K562 (cell line): Measurements from ENCODE around the gene ISYNA1. TPM values are rescaled to one million over a fixed set of nuclear protein-coding genes. Genes with fewer than 3 reads are reported as not detected.

Experiments used
- BRCA1 ChIP-seq, 2 experiments: fragments of 450-650 bp in 1 of 2; sonication (generic) in 1 of 2; formaldehyde crosslinking in 1 of 2; IDR thresholded peaks; 2 replicates each; pipeline versions ENCODE4 v1.5.0 to v1.6.1; 2017 to 2020; ENCODE audit warnings: mild to moderate bottlenecking in 1 of 2, missing genetic modification reagents in 1 of 2
- CBFB ChIP-seq: sonication (generic); formaldehyde crosslinking; IDR thresholded peaks from 2 replicates; pipeline ENCODE4 v1.4.0; 2020; ENCODE audit warnings: mild to moderate bottlenecking, missing genetic modification reagents
- DNMT1 ChIP-seq: fragments of 450-650 bp; IDR thresholded peaks from 2 replicates; pipeline ENCODE4 v1.6.1; 2016; ENCODE audit warnings: antibody characterized with exemption, mild to moderate bottlenecking
- DPF2 ChIP-seq: fragments of 450-650 bp; IDR thresholded peaks from 2 replicates; pipeline ENCODE4 v1.6.1; 2016
- ELF1 ChIP-seq: fragments of 200-800 bp; sonication (Bioruptor generic); IDR thresholded peaks from 2 replicates; pipeline ENCODE4 v1.6.1; 2016; ENCODE audit warnings: missing genetic modification characterization, missing compliant biosample characterization
- FOXJ2 ChIP-seq: fragments of 200-800 bp; sonication (Bioruptor generic); IDR thresholded peaks from 2 replicates; pipeline ENCODE4 v1.6.1; 2016; ENCODE audit warnings: missing genetic modification characterization, missing compliant biosample characterization
- GABPB2 ChIP-seq: fragments of 250-450 bp; sonication (Bioruptor Pico); conservative IDR thresholded peaks from 2 replicates; pipeline ENCODE4 v1.5.1; 2021; ENCODE audit warnings: mild to moderate bottlenecking
- HDAC3 ChIP-seq: fragments of 450-650 bp; IDR thresholded peaks from 2 replicates; pipeline ENCODE4 v1.6.1; 2018; ENCODE audit warnings: borderline replicate concordance, mild to moderate bottlenecking, moderate library complexity; ENCODE audit not compliant: partially characterized antibody
- HLTF ChIP-seq: fragments of 450-650 bp; IDR thresholded peaks from 2 replicates; pipeline ENCODE4 v1.6.1; 2016
- KDM1A ChIP-seq, 2 experiments: fragments of 450-650 bp; IDR thresholded peaks; 2 replicates each; pipeline ENCODE4 v1.6.1; 2016; ENCODE audit warnings: mild to moderate bottlenecking in 2 of 2
- KDM2B ChIP-seq: fragments of 250-450 bp; sonication (Bioruptor Pico); IDR thresholded peaks from 2 replicates; pipeline ENCODE4 v1.8.0; 2021; ENCODE audit warnings: mild to moderate bottlenecking, moderate library complexity
- MAFK ChIP-seq: IDR thresholded peaks from 2 replicates; pipeline ENCODE4 v1.6.1; 2011; ENCODE audit warnings: low read length, improper control_type of control experiment
- MAZ ChIP-seq, 2 experiments: fragments of 450-650 bp in 1 of 2; sonication (generic) in 1 of 2; formaldehyde crosslinking; IDR thresholded peaks in 1 of 2; conservative IDR thresholded peaks in 1 of 2; 2 replicates each; pipeline versions ENCODE4 v1.4.0 to v1.5.0; 2020; ENCODE audit warnings: mild to moderate bottlenecking in 1 of 2, missing genetic modification reagents in 1 of 2
- MEIS2 ChIP-seq: fragments of 450-650 bp; IDR thresholded peaks from 2 replicates; pipeline ENCODE4 v1.6.1; 2014; ENCODE audit warnings: mild to moderate bottlenecking; ENCODE audit not compliant: partially characterized antibody
- MYC ChIP-seq, 2 experiments: fragments of 250-450 bp in 1 of 2; sonication (Bioruptor Pico) in 1 of 2; IDR thresholded peaks; 2 replicates each; pipeline versions ENCODE4 v1.5.1 to v1.6.1; 2012 to 2021; ENCODE audit warnings: low read depth in 2 of 2, borderline replicate concordance in 1 of 2, improper control_type of control experiment in 1 of 2, low read length in 1 of 2, mild to moderate bottlenecking in 1 of 2, moderate library complexity in 1 of 2
- NCOR1 ChIP-seq: fragments of 450-650 bp; IDR thresholded peaks from 2 replicates; pipeline ENCODE4 v1.6.1; 2016; ENCODE audit warnings: mild to moderate bottlenecking, moderate library complexity
- NR2C2 ChIP-seq, 2 experiments: fragments of 200-800 bp in 1 of 2; sonication (Bioruptor generic) in 1 of 2; sonication (generic) in 1 of 2; formaldehyde crosslinking in 1 of 2; IDR thresholded peaks; 2 replicates each; pipeline versions ENCODE4 v1.6.1 to v1.8.0; 2016 to 2022; ENCODE audit warnings: mild to moderate bottlenecking in 1 of 2, missing compliant biosample characterization in 1 of 2, missing genetic modification characterization in 1 of 2, missing genetic modification reagents in 1 of 2
- POU5F1 ChIP-seq: fragments of 150-350 bp; IDR thresholded peaks from 2 replicates; pipeline ENCODE4 v1.6.1; 2014; ENCODE audit warnings: borderline replicate concordance, low read length, low read depth, mild to moderate bottlenecking; ENCODE audit not compliant: partially characterized antibody
- RFX5 ChIP-seq: IDR thresholded peaks from 2 replicates; pipeline ENCODE4 v1.6.1; 2011; ENCODE audit warnings: low read depth, mild to moderate bottlenecking, improper control_type of control experiment, low read length
- SP2 ChIP-seq: IDR thresholded peaks from 2 replicates; pipeline ENCODE4 v1.6.1; 2011; ENCODE audit warnings: mild to moderate bottlenecking, low read depth, low read length, moderate library complexity; ENCODE audit not compliant: poor library complexity, severe bottlenecking; ENCODE audit errors: extremely low read depth
- SREBF1 ChIP-seq: fragments of 150-350 bp; IDR thresholded peaks from 2 replicates; pipeline ENCODE4 v1.6.1; 2014; ENCODE audit warnings: antibody characterized with exemption, low read depth, low read length, borderline replicate concordance
- TFE3 ChIP-seq: fragments of 450-650 bp; formaldehyde crosslinking; IDR thresholded peaks from 2 replicates; pipeline ENCODE4 v1.4.0; 2020; ENCODE audit warnings: mild to moderate bottlenecking, mixed read lengths
- TRIM28 ChIP-seq: fragments of 450-650 bp; IDR thresholded peaks from 2 replicates; pipeline ENCODE4 v1.6.1; 2017
- XRCC5 ChIP-seq: fragments of 200-400 bp; formaldehyde crosslinking; IDR thresholded peaks from 2 replicates; pipeline ENCODE4 v1.6.1; 2017; ENCODE audit warnings: low read depth, mild to moderate bottlenecking, low read length
- ZFP36 ChIP-seq: fragments of 150-350 bp; IDR thresholded peaks from 2 replicates; pipeline ENCODE4 v1.6.1; 2018; ENCODE audit warnings: low read length, low read depth; ENCODE audit not compliant: partially characterized antibody
- ZNF282 ChIP-seq: sonication (generic); formaldehyde crosslinking; IDR thresholded peaks from 2 replicates; pipeline ENCODE4 v1.8.1; 2023; ENCODE audit warnings: missing genetic modification reagents
- ZNF507 ChIP-seq: conservative IDR thresholded peaks from 2 replicates; pipeline ENCODE4 v1.6.1; 2017; ENCODE audit warnings: missing genetic modification characterization, missing compliant biosample characterization
- ZNF644 ChIP-seq: fragments of 200-800 bp; sonication (Bioruptor generic); IDR thresholded peaks from 2 replicates; pipeline ENCODE4 v1.6.1; 2016; ENCODE audit warnings: low read depth, missing genetic modification characterization, missing compliant biosample characterization
- polyA plus RNA-seq, 8 experiments: library from polyadenylated mRNA; depleted of rRNA in 4 of 8; stranded (reverse) in 5 of 8; unstranded in 3 of 8; fragments of >200 nt; fragmentation: Nextera tagmentation in 2 of 8; fragmentation: Illumina TruSeq in 1 of 8; extraction: Ambion mirVana in 2 of 8; extraction: Trizol in 1 of 8; gene quantifications; 2 replicates each; pipeline versions ENCODE4 v1.2.1 to v1.2.3, GENCODE V29; 2011 to 2014; ENCODE audit warnings: inconsistent platforms in 1 of 8, missing spikeins in 1 of 8
- total RNA-seq, 7 experiments: library from RNA; depleted of rRNA in 6 of 7; stranded (reverse); fragments of >200 nt in 6 of 7; fragmentation: Illumina TruSeq in 2 of 7; extraction: Trizol in 2 of 7; gene quantifications; 2 replicates each; pipeline versions ENCODE4 v1.2.1 to v1.2.3, GENCODE V29; 2011 to 2021; ENCODE audit warnings: low replicate concordance in 1 of 7

Gene ISYNA1
- total and polyA plus RNA-seq, 9 of the 15 experiments (the other 6 are each of a cell fraction or from before 2014, with no cell fraction given): 21.8 to 460 (median 93.2) TPM

GRCh38 chr19:18401580-18402112 is 36.3 kb downstream of the ISYNA1 start (continued):
- TF ChIP-seq XRCC5 (no peak), ZNF282 (CRISPR knock-in tag) (no peak), DNMT1 (no peak), HDAC3 (no peak), SP2 (no peak), NCOR1 (no peak), GABPB2 (CRISPR knock-in tag) (no peak), MAZ (CRISPR knock-in tag; conservative IDR thresholded peaks at IDR 0.05 in 1 of 2, IDR thresholded peaks at IDR 0.05 in 1 of 2) (peak in 1 of 2 experiments; percentile 62; a peak in 1 of 4 replicates), NR2C2 (CRISPR knock-in tag; IDR thresholded peaks at IDR 0.05) (no peak), NR2C2 (tag; IDR thresholded peaks at IDR 0.05) (peak; percentile 60), MEIS2 (no peak), KDM2B (CRISPR knock-in tag) (no peak), ELF1 (tag) (peak; percentile 77), TFE3 (CRISPR knock-in tag) (no peak), KDM1A (IDR thresholded peaks at IDR 0.05) (peak; percentile 58 to 88; a peak in 3 of 4 replicates), SREBF1 (no peak), RFX5 (no peak), ZFP36 (peak; percentile 13), POU5F1 (no peak), MYC (IDR thresholded peaks at IDR 0.05; ENCODE audit: low read depth, low read length) (peak; percentile 43), MYC (CRISPR knock-in tag; IDR thresholded peaks at IDR 0.05; ENCODE audit: borderline replicate concordance, low read depth) (no peak), CBFB (CRISPR knock-in tag) (no peak), BRCA1 (IDR thresholded peaks at IDR 0.05) (no peak), BRCA1 (CRISPR knock-in tag; IDR thresholded peaks at IDR 0.05) (no peak), TRIM28 (no peak), ZNF507 (tag) (no peak), MAFK (no peak), DPF2 (no peak), FOXJ2 (tag) (0 out of 2 replicates have a peak, but pooled peaks have one; percentile 28), HLTF (no peak), ZNF644 (tag) (no peak)
